Astrocyte of the cerebellum (primary cell): Measurements from ENCODE around the gene ULBP2.

ENCODE experiments used
- DNase-seq: peaks from one replicate; pipeline ENCODE4 v3.0.0-alpha.2; 2011; ENCODE audit warnings: low read depth
- H3K4me3 ChIP-seq: 2 replicates; pipeline ENCODE4 v1.5.1; 2011; ENCODE audit warnings: mild to moderate bottlenecking, low read depth, low read length, moderate library complexity
- in situ Hi-C: cut with HindIII; loops from 2 replicates; pipeline ENCODE4 v1.10.0; 2017; ENCODE audit warnings: low sequenced_read_pairs
- TF ChIP-seq, protein P1 (sequence below): IDR thresholded peaks from 2 replicates; pipeline ENCODE4 v1.5.1; 2012; ENCODE audit warnings: low read length, low read depth, moderate library complexity, mild to moderate bottlenecking; ENCODE audit errors: missing control alignments

The ULBP2 gene

DNA sequence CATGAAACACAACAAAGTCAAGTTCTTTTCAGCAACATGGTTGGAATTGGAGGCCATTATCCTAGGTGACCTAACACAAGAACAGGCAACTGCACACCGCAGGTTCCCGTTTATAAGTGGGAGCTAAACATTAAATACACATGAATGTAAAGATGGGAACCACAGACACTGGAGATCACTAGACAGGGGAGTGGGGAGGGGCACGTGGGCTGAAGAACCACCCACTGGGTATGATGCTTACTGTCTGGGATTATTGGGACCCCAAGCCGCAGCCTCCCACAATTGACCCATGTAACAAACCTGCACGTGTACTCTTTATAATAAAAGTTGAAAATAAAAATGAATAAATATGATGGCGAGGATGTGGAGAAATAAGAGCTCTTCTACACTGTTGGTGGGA lies 10.3 kb upstream of the ULBP2 start:
- TF ChIP-seq, protein P1, sequence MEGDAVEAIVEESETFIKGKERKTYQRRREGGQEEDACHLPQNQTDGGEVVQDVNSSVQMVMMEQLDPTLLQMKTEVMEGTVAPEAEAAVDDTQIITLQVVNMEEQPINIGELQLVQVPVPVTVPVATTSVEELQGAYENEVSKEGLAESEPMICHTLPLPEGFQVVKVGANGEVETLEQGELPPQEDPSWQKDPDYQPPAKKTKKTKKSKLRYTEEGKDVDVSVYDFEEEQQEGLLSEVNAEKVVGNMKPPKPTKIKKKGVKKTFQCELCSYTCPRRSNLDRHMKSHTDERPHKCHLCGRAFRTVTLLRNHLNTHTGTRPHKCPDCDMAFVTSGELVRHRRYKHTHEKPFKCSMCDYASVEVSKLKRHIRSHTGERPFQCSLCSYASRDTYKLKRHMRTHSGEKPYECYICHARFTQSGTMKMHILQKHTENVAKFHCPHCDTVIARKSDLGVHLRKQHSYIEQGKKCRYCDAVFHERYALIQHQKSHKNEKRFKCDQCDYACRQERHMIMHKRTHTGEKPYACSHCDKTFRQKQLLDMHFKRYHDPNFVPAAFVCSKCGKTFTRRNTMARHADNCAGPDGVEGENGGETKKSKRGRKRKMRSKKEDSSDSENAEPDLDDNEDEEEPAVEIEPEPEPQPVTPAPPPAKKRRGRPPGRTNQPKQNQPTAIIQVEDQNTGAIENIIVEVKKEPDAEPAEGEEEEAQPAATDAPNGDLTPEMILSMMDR: no peak
- in situ Hi-C loops: no loop called here
- H3K4me3 ChIP-seq: no peak overlapping the region
- DNase-seq: no peak

DNA sequence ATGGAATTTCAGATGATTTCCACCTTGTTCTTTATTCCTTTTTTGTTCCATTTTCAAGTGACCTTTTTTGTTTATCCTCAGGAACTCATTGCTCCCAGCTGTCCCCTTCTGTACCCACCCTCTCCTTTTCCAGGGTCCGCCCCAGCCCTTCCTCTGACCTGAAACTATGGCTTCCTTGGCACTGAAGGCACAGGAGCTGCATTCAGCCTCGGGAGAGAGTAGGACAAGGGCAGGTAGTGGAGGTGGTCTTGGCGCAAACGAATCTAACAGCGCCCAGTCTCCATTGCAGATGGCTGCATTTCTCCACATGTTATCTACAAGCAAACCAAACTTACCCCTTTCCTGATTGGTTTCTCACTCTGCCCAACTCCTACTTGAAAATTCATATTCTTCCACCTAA lies 8.8 kb upstream of the ULBP2 start:
- TF ChIP-seq, protein P1: no peak
- DNase-seq: no peak
- in situ Hi-C loops: no loop called here

DNA sequence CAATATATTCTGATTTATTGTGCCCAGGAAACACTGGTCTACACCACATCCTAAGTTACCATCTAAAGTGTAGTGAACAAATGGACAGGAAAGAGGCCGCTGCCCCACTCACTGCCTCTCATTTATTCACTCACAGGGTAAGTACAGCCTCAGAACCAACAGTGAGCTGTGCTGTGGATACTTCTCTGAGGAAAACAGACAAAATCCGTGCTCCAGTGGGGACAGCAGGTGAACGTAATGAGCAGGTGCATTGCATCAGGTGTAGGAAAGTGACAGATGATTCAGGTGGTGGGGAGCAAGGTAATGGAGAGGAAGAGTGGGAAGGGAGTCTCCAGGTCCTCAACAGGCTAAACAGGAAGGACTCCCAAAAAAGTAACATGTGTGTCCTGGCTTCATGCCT lies 8.4 kb upstream of the ULBP2 start:
- DNase-seq: no peak
- no peak overlapping the region for H3K4me3 ChIP-seq
- TF ChIP-seq, protein P1: no peak
- in situ Hi-C loops: no loop called here

More for the DNA sequence above, 8.8 kb upstream of the ULBP2 start:
- no peak overlapping the region for H3K4me3 ChIP-seq

DNA sequence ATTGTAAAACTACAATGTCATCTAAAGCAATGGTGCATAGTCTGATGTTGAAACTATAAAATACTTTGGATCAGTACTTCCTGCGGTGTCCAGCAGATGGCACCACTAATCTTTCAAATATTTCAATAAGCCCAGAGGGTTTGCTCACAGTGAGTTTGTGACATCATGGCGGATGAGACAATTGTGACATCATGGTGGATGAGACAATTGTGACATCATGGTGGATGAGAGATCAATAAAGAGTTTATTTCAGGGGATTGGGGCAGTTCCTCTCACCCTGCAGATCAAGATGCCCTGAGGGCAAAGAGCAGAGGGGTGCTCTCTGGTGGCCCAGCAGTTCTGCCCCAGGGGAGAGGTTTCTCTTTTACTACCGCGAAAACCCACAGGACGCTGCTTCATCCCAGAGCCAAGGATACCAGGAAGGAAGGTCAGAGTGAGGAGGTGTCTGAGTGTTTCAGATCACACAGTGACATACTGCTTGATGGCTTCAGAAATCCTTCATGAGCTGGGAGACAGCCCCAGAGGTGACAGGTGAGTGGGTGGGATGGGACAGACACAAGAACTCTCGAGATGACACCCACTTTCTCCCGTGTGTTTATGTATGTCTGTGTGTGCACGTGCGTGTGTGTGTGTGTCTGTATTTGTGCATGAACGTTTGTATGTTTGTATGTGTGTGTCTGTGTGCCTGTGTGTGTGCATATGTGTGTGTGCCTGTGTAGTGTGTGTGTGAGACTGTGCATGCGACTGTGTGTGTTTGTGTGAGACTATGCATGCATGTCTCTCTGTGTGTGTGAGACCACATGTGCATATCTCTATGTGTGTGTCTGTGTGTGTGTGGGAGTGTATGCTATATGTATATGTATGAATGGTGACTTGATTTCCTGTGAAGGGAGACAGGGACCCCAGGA lies 7.3 kb upstream of the ULBP2 start:
- no peak overlapping the region for H3K4me3 ChIP-seq
- TF ChIP-seq, protein P1: peak; percentile 65
- DNase-seq: peak; percentile 55
- in situ Hi-C loops: no loop called here

DNA sequence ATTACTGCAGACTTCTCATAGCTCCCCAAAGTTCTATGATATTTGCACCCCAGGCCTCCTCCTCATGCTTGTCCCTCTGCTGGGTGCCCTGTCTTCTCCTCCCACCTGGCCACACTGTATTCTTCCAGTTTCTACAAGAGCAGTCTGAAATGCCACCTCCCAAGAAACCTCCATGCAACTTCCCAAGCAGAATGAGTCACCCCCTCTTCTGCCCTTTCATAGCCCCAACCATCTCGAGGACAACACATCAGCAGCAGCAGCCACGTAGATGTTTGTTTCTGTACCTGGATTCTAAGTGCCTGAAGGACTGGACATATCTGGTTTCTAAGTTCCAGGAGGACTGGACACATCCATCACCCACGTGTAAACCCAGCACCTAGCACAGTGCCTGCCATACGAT lies 6.6 kb upstream of the ULBP2 start:
- in situ Hi-C loops: no loop called here
- TF ChIP-seq, protein P1: no peak
- DNase-seq: no peak
- H3K4me3 ChIP-seq: no peak overlapping the region

DNA sequence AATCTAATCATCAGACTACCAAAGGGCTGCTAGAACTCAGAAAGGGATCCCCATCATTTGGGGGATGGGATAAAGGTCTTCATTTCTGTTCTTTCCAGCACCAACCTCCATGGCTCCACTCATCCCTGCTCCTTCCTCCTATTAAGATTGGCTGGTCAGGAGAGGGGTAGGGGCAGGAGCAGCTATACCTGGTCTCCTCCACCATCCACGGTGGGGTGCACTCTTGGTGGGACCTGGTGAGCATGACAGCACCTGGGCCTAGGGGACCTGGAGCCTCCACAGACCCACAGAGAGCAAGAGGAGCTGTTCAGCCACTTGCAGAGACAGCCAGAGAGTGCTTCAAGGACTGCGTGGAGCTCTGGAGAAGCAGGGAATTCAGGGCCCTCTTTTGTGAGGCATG lies 6.1 kb upstream of the ULBP2 start:
- no peak overlapping the region for H3K4me3 ChIP-seq
- in situ Hi-C loops: no loop called here
- DNase-seq: no peak
- TF ChIP-seq, protein P1: no peak
